HCT116 (cell line): Measurements from ENCODE around the gene MAPK8IP3. TPM values are rescaled to one million over a fixed set of nuclear protein-coding genes. Genes with fewer than 3 reads are reported as not detected.

ENCODE experiments used
- ATAC-seq: fragments of 200-7000 bp; cut with Tn5 transposase; 2 replicates; pipeline ENCODE4 v1.9.1; 2020; ENCODE audit warnings: mild to moderate bottlenecking, moderate library complexity
- BruUV-seq: library from RNA; stranded (reverse); fragments of 400-500 nt; replicated peaks from 2 replicates; lab custom pipeline; 2021; lab: Mats Ljungman, UMichigan
- CTCF ChIA-PET: fragments of 300-600 bp; sonication (Branson Sonifier 250); formaldehyde crosslinking; loops from one replicate; lab custom pipeline; 2021; ENCODE audit warnings: antibody characterized with exemption; lab: Charles Lee
- POLR2A ChIA-PET: fragments of 300-600, 350-600 bp; sonication (Branson Sonifier 250); formaldehyde crosslinking; loops from one replicate; lab custom pipeline; 2021; ENCODE audit warnings: antibody characterized with exemption; lab: Charles Lee
- RAD21 ChIA-PET, 2 experiments: fragments of 300-600 bp; sonication (Branson Sonifier 250); formaldehyde crosslinking; loops; one replicate each; lab custom pipeline; 2023; ENCODE audit warnings: low total read pairs in 2 of 2; ENCODE audit not compliant: uncharacterized antibody in 2 of 2, unreplicated experiment in 2 of 2, low non-redundant PET in 1 of 2; lab: Charles Lee
- DNase-seq: peaks from one replicate; pipeline ENCODE4 v3.0.0-alpha.2; 2010; ENCODE audit warnings: low read depth, low spot score
- H2AFZ ChIP-seq: fragments of 200-600 bp; shearing (Covaris generic), sonication (generic); 2 replicates; pipeline ENCODE4 v1.6.1; 2017; ENCODE audit warnings: low read depth, mixed run types, mixed read lengths, antibody characterized with exemption, low read length; ENCODE audit not compliant: poor library complexity, severe bottlenecking
- H3K27ac ChIP-seq: 2 replicates; pipeline ENCODE4 v1.5.1; 2012; ENCODE audit warnings: low read depth, low read length
- H3K27me3 ChIP-seq: fragments of 200-600 bp; sonication (generic); 2 replicates; pipeline ENCODE4 v1.6.1; 2016; ENCODE audit warnings: mixed run types, low read length, mixed read lengths; ENCODE audit not compliant: insufficient read depth
- H3K36me3 ChIP-seq, 2 experiments: fragments of 200-500 bp in 1 of 2; fragments of 200-600 bp in 1 of 2; sonication (Bioruptor generic) in 1 of 2; sonication (generic) in 1 of 2; 2 replicates each; pipeline versions ENCODE4 v1.5.1 to v1.6.1; 2014 to 2016; ENCODE audit warnings: low read length in 2 of 2, inconsistent platforms in 1 of 2, mixed read lengths in 1 of 2, mixed run types in 1 of 2; ENCODE audit not compliant: insufficient read depth in 2 of 2, control insufficient read depth in 1 of 2
- H3K4me1 ChIP-seq, 2 experiments: fragments of 200-600 bp in 1 of 2; sonication (generic) in 1 of 2; 2 replicates each; pipeline versions ENCODE4 v1.5.1 to v1.6.1; 2012 to 2017; ENCODE audit warnings: low read length in 2 of 2, inconsistent platforms in 1 of 2, mild to moderate bottlenecking in 1 of 2, mixed read lengths in 1 of 2, mixed run types in 1 of 2, moderate library complexity in 1 of 2; ENCODE audit not compliant: insufficient read depth in 2 of 2, control insufficient read depth in 1 of 2
- H3K4me2 ChIP-seq: fragments of 200-600 bp; sonication (generic); 2 replicates; pipeline ENCODE4 v1.6.1; 2017; ENCODE audit warnings: mixed run types, low read length, mixed read lengths
- H3K4me3 ChIP-seq, 2 experiments: fragments of 200-600 bp in 1 of 2; sonication (generic) in 1 of 2; replicated peaks in 1 of 2; 2 replicates each; pipeline ENCODE4 v1.5.1; 2011 to 2016; ENCODE audit warnings: low read length in 2 of 2, control low read depth in 1 of 2, low read depth in 1 of 2, mild to moderate bottlenecking in 1 of 2, mixed read lengths in 1 of 2, mixed run types in 1 of 2
- H3K79me2 ChIP-seq: fragments of 200-600 bp; sonication (generic); 2 replicates; pipeline ENCODE4 v1.6.1; 2017; ENCODE audit warnings: mild to moderate bottlenecking, mixed run types, low read length, moderate library complexity, mixed read lengths; ENCODE audit not compliant: insufficient read depth
- H3K9ac ChIP-seq: fragments of 200-600 bp; sonication (generic); 2 replicates; pipeline ENCODE4 v1.6.1; 2016; ENCODE audit warnings: low read length, mixed read lengths
- H3K9me2 ChIP-seq: fragments of 200-600 bp; sonication (generic), shearing (Covaris generic); 2 replicates; pipeline ENCODE4 v1.6.1; 2017; ENCODE audit warnings: mixed run types, mild to moderate bottlenecking, moderate library complexity; ENCODE audit not compliant: insufficient read depth
- H3K9me3 ChIP-seq, 2 experiments: fragments of 200-500 bp in 1 of 2; fragments of 200-600 bp in 1 of 2; sonication (Bioruptor generic) in 1 of 2; sonication (generic) in 1 of 2; 2 replicates each; pipeline ENCODE4 v1.6.1; 2014 to 2017; ENCODE audit warnings: low read length in 2 of 2, mixed read lengths in 2 of 2, inconsistent platforms in 1 of 2, low read depth in 1 of 2, mild to moderate bottlenecking in 1 of 2, mixed run types in 1 of 2, moderate library complexity in 1 of 2; ENCODE audit not compliant: control insufficient read depth in 1 of 2, insufficient read depth in 1 of 2
- H4K20me1 ChIP-seq: fragments of 200-600 bp; sonication (generic), shearing (Covaris generic); 2 replicates; pipeline ENCODE4 v1.6.1; 2017; ENCODE audit warnings: mixed run types, mild to moderate bottlenecking, moderate library complexity; ENCODE audit not compliant: insufficient read depth
- EGR1 ChIP-seq: IDR thresholded peaks from 2 replicates; pipeline ENCODE4 v1.6.1; 2012; ENCODE audit warnings: low read depth
- ELF1 ChIP-seq: IDR thresholded peaks from 2 replicates; pipeline ENCODE4 v1.6.1; 2012; ENCODE audit warnings: low read depth, borderline replicate concordance
- EZH2 ChIP-seq: fragments of 200-600 bp; sonication (generic); IDR thresholded peaks from 2 replicates; pipeline ENCODE4 v1.6.1; 2017; ENCODE audit warnings: antibody characterized with exemption, mixed run types
- JUND ChIP-seq: IDR thresholded peaks from 2 replicates; pipeline ENCODE4 v1.6.1; 2012
- POLR2A ChIP-seq: IDR thresholded peaks from 2 replicates; pipeline ENCODE4 v1.7.0; 2011; ENCODE audit warnings: borderline replicate concordance; ENCODE audit not compliant: insufficient read depth, insufficient read length; ENCODE audit errors: extremely low read depth
- POLR2AphosphoS5 ChIP-seq: IDR thresholded peaks from 2 replicates; pipeline ENCODE4 v1.6.1; 2011; ENCODE audit warnings: mild to moderate bottlenecking, low read depth, low read length, moderate library complexity
- SIN3A ChIP-seq: IDR thresholded peaks from 2 replicates; pipeline ENCODE4 v1.6.1; 2012; ENCODE audit warnings: low read depth
- SRF ChIP-seq: IDR thresholded peaks from 2 replicates; pipeline ENCODE4 v1.6.1; 2012; ENCODE audit warnings: low read depth
- YY1 ChIP-seq: IDR thresholded peaks from 2 replicates; pipeline ENCODE4 v1.6.1; 2011; ENCODE audit warnings: low read length, low read depth, moderate library complexity, mild to moderate bottlenecking; ENCODE audit not compliant: insufficient replicate concordance; ENCODE audit errors: extremely low read depth
- ZFX ChIP-seq: fragments of 450-650 bp; IDR thresholded peaks from 2 replicates; pipeline ENCODE4 v1.6.1; 2017
- ZNF274 ChIP-seq: fragments of 200-500 bp; sonication (Bioruptor generic); IDR thresholded peaks from 2 replicates; pipeline ENCODE4 v1.6.1; 2014; ENCODE audit warnings: mild to moderate bottlenecking, low read depth, low read length, inconsistent platforms
- intact Hi-C: fragments of 100-400 bp; cut with micrococcal nuclease; formaldehyde crosslinking; loops from 2 replicates; pipeline ENCODE4 v1.10.0; 2022
- total RNA-seq: library from RNA; stranded (reverse); gene quantifications from one replicate; pipeline ENCODE4 v1.2.1, GENCODE V29; 2021; ENCODE audit not compliant: unreplicated experiment
- TF ChIP-seq, protein P1 (sequence below): IDR thresholded peaks from 2 replicates; pipeline ENCODE4 v1.6.1; 2012
- TF ChIP-seq, protein P2 (sequence below): IDR thresholded peaks from 2 replicates; pipeline ENCODE4 v1.6.1; 2012
- TF ChIP-seq, protein P3 (sequence below): IDR thresholded peaks from 2 replicates; pipeline ENCODE4 v1.6.1; 2011; ENCODE audit warnings: mild to moderate bottlenecking, low read length, moderate library complexity; ENCODE audit not compliant: insufficient replicate concordance; ENCODE audit errors: extremely low read depth
- TF ChIP-seq, protein P4 (sequence below), 3 experiments: fragments of 200-600 bp in 1 of 3; sonication (generic) in 1 of 3; IDR thresholded peaks in 2 of 3; conservative IDR thresholded peaks in 1 of 3; 2 replicates each; pipeline ENCODE4 v1.5.1; 2012 to 2017; ENCODE audit warnings: low read depth in 2 of 3, low read length in 2 of 3, antibody characterized with exemption in 1 of 3, borderline replicate concordance in 1 of 3, control low read depth in 1 of 3, mild to moderate bottlenecking in 1 of 3, mixed read lengths in 1 of 3, mixed run types in 1 of 3, moderate library complexity in 1 of 3; ENCODE audit not compliant: insufficient read depth in 1 of 3

The MAPK8IP3 gene
- total RNA-seq, 1 experiment from 2014 or later, result 75.3 TPM

DNA sequence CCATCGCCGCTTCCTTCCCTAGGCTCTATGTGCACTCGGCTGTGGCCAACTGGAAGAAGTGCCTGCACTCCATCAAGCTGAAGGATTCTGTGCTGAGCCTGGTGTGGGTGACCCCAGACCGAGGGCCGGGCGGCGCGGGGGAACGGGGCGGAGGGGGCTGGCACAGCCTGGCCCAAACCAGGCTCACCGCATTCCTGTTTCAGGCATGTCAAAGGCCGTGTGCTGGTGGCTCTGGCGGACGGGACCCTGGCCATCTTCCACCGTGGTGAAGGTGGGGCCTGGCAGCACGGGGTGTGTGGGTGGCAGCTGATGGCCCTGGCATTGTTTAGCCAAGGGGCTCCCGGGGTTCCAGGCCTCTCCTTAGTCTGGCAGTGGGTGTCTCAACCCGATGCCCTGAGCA, 60.7 kb downstream of the MAPK8IP3 start:
- no peak for DNase-seq
- ChIA-PET CTCF (no interaction called here), POLR2A (no interaction called here), RAD21 (no interaction called here)
- Histone ChIP-seq H3K4me1 (peaks cover 16 to 31% of the 10 kb centered on the region in 2 experiments), H3K27me3 (no peaks in the 10 kb centered on the region), H4K20me1 (peaks cover 5% of the 10 kb centered on the region; the same call in 1 of the 2 replicates), H3K36me3 (peaks cover 5 to 13% of the 10 kb centered on the region in 2 experiments; a peak in 3 of 4 replicates), H3K79me2 (peaks cover 18% of the 10 kb centered on the region; the same call in 1 of the 2 replicates), H3K4me3 (no peak overlapping the region), H3K27ac (no peak overlapping the region), H3K4me2 (no peak overlapping the region), H3K9ac (no peak overlapping the region), H3K9me2 (no peaks in the 10 kb centered on the region), H2AFZ (no peak overlapping the region), H3K9me3 (no peaks in the 10 kb centered on the region)
- no peak for TF ChIP-seq EZH2
- TF ChIP-seq, protein P1, sequence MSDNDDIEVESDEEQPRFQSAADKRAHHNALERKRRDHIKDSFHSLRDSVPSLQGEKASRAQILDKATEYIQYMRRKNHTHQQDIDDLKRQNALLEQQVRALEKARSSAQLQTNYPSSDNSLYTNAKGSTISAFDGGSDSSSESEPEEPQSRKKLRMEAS, result no peak
- TF ChIP-seq, protein P2, sequence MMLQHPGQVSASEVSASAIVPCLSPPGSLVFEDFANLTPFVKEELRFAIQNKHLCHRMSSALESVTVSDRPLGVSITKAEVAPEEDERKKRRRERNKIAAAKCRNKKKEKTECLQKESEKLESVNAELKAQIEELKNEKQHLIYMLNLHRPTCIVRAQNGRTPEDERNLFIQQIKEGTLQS, result no peak
- TF ChIP-seq POLR2A, result no peak
- no peak for TF ChIP-seq YY1
- TF ChIP-seq ZFX, result no peak
- no peak for TF ChIP-seq ZNF274
- TF ChIP-seq, protein P3, sequence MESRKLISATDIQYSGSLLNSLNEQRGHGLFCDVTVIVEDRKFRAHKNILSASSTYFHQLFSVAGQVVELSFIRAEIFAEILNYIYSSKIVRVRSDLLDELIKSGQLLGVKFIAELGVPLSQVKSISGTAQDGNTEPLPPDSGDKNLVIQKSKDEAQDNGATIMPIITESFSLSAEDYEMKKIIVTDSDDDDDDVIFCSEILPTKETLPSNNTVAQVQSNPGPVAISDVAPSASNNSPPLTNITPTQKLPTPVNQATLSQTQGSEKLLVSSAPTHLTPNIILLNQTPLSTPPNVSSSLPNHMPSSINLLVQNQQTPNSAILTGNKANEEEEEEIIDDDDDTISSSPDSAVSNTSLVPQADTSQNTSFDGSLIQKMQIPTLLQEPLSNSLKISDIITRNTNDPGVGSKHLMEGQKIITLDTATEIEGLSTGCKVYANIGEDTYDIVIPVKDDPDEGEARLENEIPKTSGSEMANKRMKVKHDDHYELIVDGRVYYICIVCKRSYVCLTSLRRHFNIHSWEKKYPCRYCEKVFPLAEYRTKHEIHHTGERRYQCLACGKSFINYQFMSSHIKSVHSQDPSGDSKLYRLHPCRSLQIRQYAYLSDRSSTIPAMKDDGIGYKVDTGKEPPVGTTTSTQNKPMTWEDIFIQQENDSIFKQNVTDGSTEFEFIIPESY, result no peak
- no peak for TF ChIP-seq SIN3A
- TF ChIP-seq, protein P4, sequence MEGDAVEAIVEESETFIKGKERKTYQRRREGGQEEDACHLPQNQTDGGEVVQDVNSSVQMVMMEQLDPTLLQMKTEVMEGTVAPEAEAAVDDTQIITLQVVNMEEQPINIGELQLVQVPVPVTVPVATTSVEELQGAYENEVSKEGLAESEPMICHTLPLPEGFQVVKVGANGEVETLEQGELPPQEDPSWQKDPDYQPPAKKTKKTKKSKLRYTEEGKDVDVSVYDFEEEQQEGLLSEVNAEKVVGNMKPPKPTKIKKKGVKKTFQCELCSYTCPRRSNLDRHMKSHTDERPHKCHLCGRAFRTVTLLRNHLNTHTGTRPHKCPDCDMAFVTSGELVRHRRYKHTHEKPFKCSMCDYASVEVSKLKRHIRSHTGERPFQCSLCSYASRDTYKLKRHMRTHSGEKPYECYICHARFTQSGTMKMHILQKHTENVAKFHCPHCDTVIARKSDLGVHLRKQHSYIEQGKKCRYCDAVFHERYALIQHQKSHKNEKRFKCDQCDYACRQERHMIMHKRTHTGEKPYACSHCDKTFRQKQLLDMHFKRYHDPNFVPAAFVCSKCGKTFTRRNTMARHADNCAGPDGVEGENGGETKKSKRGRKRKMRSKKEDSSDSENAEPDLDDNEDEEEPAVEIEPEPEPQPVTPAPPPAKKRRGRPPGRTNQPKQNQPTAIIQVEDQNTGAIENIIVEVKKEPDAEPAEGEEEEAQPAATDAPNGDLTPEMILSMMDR (IDR thresholded peaks at IDR 0.05 in 2 of 3, conservative IDR thresholded peaks at IDR 0.05 in 1 of 3; ENCODE audit: borderline replicate concordance in 1 of 3, insufficient read depth in 1 of 3, low read depth in 2 of 3, low read length in 2 of 3), result no peak
- TF ChIP-seq EGR1, result no peak
- TF ChIP-seq POLR2AphosphoS5, result no peak
- TF ChIP-seq ELF1, result no peak
- no peak for TF ChIP-seq SRF
- TF ChIP-seq JUND, result no peak
- ATAC-seq, result no peak
- no TSS peak for BruUV-seq
- intact Hi-C loops, result no loop called here
